NCI-H748 (cell line): Measurements from ENCODE around the gene TBC1D3B.
"Not testable (repeated sequence)": the region's sequence is repeated elsewhere in the genome, so short reads cannot be mapped to it uniquely, and the experiment has no call there.

ENCODE experiments used
- DNase-seq: peaks from one replicate; lab custom pipeline; 2025; ENCODE audit not compliant: unreplicated experiment; lab: John Stamatoyannopoulos, UW

Gene TBC1D3B

GRCh38 chr17:36182176-36183000 is 6.0 kb upstream of the TBC1D3B start:
- DNase-seq = no peak

- DNase-seq = not testable (repeated sequence)
These were observed 5.2 kb upstream of the TBC1D3B start for GRCh38 chr17:36181446-36182175.

- DNase-seq = not testable (repeated sequence)
These were observed 7.6 kb downstream of the TBC1D3B start for GRCh38 chr17:36168836-36169235.

GRCh38 chr17:36153895-36154610 is 22.4 kb downstream of the TBC1D3B start:
- no peak for DNase-seq

- no peak for DNase-seq
These were observed 23.8 kb downstream of the TBC1D3B start for GRCh38 chr17:36152639-36153120.

GRCh38 chr17:36151891-36152638 is 24.4 kb downstream of the TBC1D3B start:
- no peak for DNase-seq

GRCh38 chr17:36149296-36149820 is 27.1 kb downstream of the TBC1D3B start:
- DNase-seq = peak; percentile 14

- peak; percentile 44 for DNase-seq
These were observed 27.7 kb downstream of the TBC1D3B start for GRCh38 chr17:36148559-36149295.

- DNase-seq = no peak
These were observed 28.8 kb downstream of the TBC1D3B start for GRCh38 chr17:36147601-36148000.

GRCh38 chr17:36144981-36145729 is 31.3 kb downstream of the TBC1D3B start:
- DNase-seq = no peak

- DNase-seq = no peak
These were observed 32.4 kb downstream of the TBC1D3B start for GRCh38 chr17:36144014-36144413.

- DNase-seq = no peak
These were observed 33.6 kb downstream of the TBC1D3B start for GRCh38 chr17:36142806-36143205.

- DNase-seq = no peak
These were observed 34.2 kb downstream of the TBC1D3B start for GRCh38 chr17:36142235-36142634.

- DNase-seq = no peak
These were observed 40.0 kb downstream of the TBC1D3B start for GRCh38 chr17:36136439-36136838.

- DNase-seq = no peak
These were observed 40.4 kb downstream of the TBC1D3B start for GRCh38 chr17:36136036-36136435.

GRCh38 chr17:36135465-36135864 is 41.0 kb downstream of the TBC1D3B start:
- DNase-seq = no peak

- DNase-seq = peak; percentile 61
These were observed 42.7 kb downstream of the TBC1D3B start for GRCh38 chr17:36133602-36134236.

GRCh38 chr17:36132421-36132831 is 44.0 kb downstream of the TBC1D3B start:
- DNase-seq = no peak

- DNase-seq = no peak
These were observed 44.5 kb downstream of the TBC1D3B start for GRCh38 chr17:36131931-36132330.
